ENCODE measurements around the gene EFNA5. TPM values are rescaled to one million over a fixed set of nuclear protein-coding genes. Genes with fewer than 3 reads are reported as not detected.
A peak's percentile ranks its signal among the peaks of the same experiment; 100 is the strongest.

The EFNA5 gene
- total and polyA plus RNA-seq, 2 donors from 2014 or later, result 5.9 to 54.4 TPM

DNA sequence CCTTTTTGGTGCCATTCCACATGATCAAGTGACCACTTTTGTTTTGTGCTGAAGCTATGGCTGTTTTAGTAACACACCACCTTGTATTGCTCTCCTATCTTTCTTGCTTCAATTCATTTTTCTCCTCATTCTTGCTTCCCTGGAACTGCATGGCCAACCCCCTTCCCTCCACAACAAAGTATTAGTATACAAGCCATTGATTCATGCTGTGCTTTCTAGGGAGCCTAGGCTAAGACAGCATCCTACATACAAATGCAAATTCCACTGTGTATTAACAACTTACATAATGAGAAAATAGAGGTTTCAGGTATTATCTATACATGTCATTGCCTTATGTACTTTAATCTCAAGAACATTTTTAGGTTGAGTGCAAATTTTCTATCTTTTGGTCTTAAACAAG lies 141.1 kb downstream of the EFNA5 start:
- intact Hi-C loops (cut with DNase I), result no loop called here
- FAIRE-seq, result no peak
- H3K9ac ChIP-seq (ENCODE audit: low read length in 3 of 3), result no peak overlapping the region
- no peaks in the 10 kb centered on the region for H3K9me3 ChIP-seq (ENCODE audit: control insufficient read depth in 2 of 3, insufficient read depth in 1 of 3, low read length in 3 of 3)
- H3K27ac ChIP-seq (ENCODE audit: low read depth in 2 of 2, low read length in 2 of 2), result no peak overlapping the region
- H3K36me3 ChIP-seq (ENCODE audit: control insufficient read depth in 2 of 3, insufficient read depth in 3 of 3, low read length in 3 of 3), result no peaks in the 10 kb centered on the region
- TF ChIP-seq, protein P1, sequence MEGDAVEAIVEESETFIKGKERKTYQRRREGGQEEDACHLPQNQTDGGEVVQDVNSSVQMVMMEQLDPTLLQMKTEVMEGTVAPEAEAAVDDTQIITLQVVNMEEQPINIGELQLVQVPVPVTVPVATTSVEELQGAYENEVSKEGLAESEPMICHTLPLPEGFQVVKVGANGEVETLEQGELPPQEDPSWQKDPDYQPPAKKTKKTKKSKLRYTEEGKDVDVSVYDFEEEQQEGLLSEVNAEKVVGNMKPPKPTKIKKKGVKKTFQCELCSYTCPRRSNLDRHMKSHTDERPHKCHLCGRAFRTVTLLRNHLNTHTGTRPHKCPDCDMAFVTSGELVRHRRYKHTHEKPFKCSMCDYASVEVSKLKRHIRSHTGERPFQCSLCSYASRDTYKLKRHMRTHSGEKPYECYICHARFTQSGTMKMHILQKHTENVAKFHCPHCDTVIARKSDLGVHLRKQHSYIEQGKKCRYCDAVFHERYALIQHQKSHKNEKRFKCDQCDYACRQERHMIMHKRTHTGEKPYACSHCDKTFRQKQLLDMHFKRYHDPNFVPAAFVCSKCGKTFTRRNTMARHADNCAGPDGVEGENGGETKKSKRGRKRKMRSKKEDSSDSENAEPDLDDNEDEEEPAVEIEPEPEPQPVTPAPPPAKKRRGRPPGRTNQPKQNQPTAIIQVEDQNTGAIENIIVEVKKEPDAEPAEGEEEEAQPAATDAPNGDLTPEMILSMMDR (IDR thresholded peaks at IDR 0.05; ENCODE audit: borderline replicate concordance, extremely low read depth, insufficient read depth), result no peak
- H3K4me3 ChIP-seq (ENCODE audit: low read length in 3 of 3), result no peak overlapping the region
- no peaks in the 10 kb centered on the region for H3K27me3 ChIP-seq (ENCODE audit: control insufficient read depth, insufficient read depth, low read length)
- H3K4me1 ChIP-seq (ENCODE audit: control insufficient read depth in 2 of 3, insufficient read depth in 2 of 3, low read depth in 1 of 3, low read length in 3 of 3), result no peaks in the 10 kb centered on the region
- no peak for DNase-seq

DNA sequence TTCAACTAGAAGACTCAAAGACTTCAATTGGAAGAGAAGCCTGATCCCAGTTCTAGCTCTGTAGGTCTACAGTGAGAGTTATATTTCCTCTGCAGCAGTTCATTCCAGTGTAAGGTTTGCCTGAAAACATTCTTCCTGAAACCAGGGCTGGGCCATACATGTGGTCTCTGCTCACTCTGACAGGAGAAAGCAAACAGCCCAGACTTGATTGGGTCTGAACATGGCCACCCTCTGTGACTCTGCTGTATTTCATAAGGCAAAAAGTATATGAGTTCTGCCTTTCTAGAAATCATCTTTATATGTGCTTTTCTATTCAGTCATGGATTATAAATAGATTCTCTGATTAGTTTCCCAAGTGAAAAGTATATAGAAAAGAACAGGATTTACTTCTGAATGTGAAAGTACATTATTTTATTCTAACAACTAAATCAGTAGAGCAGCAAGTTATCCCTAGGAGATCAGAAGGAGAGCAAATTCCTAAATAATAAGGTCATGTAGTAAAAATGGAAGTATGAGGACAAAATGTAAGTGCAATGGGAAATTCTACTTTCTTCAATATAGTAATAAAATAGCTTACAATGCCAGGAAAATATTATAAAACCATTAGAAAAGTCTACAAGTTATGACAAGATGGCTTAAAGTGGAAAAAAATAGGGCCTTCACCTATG lies 144.3 kb downstream of the EFNA5 start:
- peak; percentile 3 for FAIRE-seq

DNA sequence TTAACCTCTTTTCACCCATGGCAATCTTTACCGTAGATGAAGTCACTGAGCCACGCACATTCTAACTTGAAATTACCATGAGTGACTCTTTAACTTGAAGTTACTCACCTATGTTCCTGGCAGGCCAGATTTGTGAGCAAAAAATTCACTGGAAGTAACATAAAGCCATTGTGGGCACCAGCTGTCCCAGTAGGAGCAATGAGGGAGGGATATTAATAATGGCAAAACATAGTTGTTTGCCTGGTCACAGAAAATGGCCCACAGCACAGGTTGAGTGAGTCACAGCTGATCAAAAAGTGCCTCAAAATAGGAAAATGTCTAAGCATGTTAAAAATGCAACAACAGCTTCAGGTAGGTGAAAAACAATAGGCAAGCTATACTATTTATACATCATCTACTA lies 146.6 kb downstream of the EFNA5 start:
- intact Hi-C loops (cut with DNase I), result no loop called here
- FAIRE-seq, result no peak
- TF ChIP-seq, protein P1 (IDR thresholded peaks at IDR 0.05; ENCODE audit: borderline replicate concordance, extremely low read depth, insufficient read depth), result no peak
- Histone ChIP-seq H3K4me1 (ENCODE audit: control insufficient read depth in 2 of 3, insufficient read depth in 2 of 3, low read depth in 1 of 3, low read length in 3 of 3) (no peaks in the 10 kb centered on the region), H3K36me3 (ENCODE audit: control insufficient read depth in 2 of 3, insufficient read depth in 3 of 3, low read length in 3 of 3) (no peaks in the 10 kb centered on the region), H3K9me3 (ENCODE audit: control insufficient read depth in 2 of 3, insufficient read depth in 1 of 3, low read length in 3 of 3) (no peaks in the 10 kb centered on the region), H3K4me3 (ENCODE audit: low read length in 3 of 3) (no peak overlapping the region), H3K27me3 (ENCODE audit: control insufficient read depth, insufficient read depth, low read length) (no peaks in the 10 kb centered on the region), H3K27ac (ENCODE audit: low read depth in 2 of 2, low read length in 2 of 2) (no peak overlapping the region), H3K9ac (ENCODE audit: low read length in 3 of 3) (no peak overlapping the region)
- peak in 1 of 5 donors; percentile 45 for DNase-seq

More for the DNA sequence above, 144.3 kb downstream of the EFNA5 start:
- no peaks in the 10 kb centered on the region for H3K9me3 ChIP-seq (ENCODE audit: control insufficient read depth in 2 of 3, insufficient read depth in 1 of 3, low read length in 3 of 3)
- TF ChIP-seq, protein P1 (IDR thresholded peaks at IDR 0.05; ENCODE audit: borderline replicate concordance, extremely low read depth, insufficient read depth), result no peak
- no peaks in the 10 kb centered on the region for H3K4me1 ChIP-seq (ENCODE audit: control insufficient read depth in 2 of 3, insufficient read depth in 2 of 3, low read depth in 1 of 3, low read length in 3 of 3)
- H3K27me3 ChIP-seq (ENCODE audit: control insufficient read depth, insufficient read depth, low read length), result no peaks in the 10 kb centered on the region
- no peak overlapping the region for H3K27ac ChIP-seq (ENCODE audit: low read depth in 2 of 2, low read length in 2 of 2)
- H3K9ac ChIP-seq (ENCODE audit: low read length in 3 of 3), result no peak overlapping the region
- no peak for DNase-seq
- intact Hi-C loops (cut with DNase I), result no loop called here
- no peaks in the 10 kb centered on the region for H3K36me3 ChIP-seq (ENCODE audit: control insufficient read depth in 2 of 3, insufficient read depth in 3 of 3, low read length in 3 of 3)
- no peak overlapping the region for H3K4me3 ChIP-seq (ENCODE audit: low read length in 3 of 3)

Data from kidney (tissue), 14 donors.